Stimulated activated CD8-positive, alpha-beta memory T cell treated with anti-CD3 and anti-CD28 coated beads, Interleukin-7, amount 100 ng/mL, for 4 hours (primary cell): ENCODE measurements around the gene IFIT3.
A peak's percentile ranks its signal among the peaks of the same experiment; 100 is the strongest.
"Not testable (repeated sequence)": the region's sequence is repeated elsewhere in the genome, so short reads cannot be mapped to it uniquely, and the experiment has no call there.

Experiments
- DNase-seq, 2 donors: peaks; one replicate each; pipeline ENCODE4 v3.0.0-alpha.2; 2020; ENCODE audit warnings: low read depth in 2 of 2

Gene IFIT3, protein sequence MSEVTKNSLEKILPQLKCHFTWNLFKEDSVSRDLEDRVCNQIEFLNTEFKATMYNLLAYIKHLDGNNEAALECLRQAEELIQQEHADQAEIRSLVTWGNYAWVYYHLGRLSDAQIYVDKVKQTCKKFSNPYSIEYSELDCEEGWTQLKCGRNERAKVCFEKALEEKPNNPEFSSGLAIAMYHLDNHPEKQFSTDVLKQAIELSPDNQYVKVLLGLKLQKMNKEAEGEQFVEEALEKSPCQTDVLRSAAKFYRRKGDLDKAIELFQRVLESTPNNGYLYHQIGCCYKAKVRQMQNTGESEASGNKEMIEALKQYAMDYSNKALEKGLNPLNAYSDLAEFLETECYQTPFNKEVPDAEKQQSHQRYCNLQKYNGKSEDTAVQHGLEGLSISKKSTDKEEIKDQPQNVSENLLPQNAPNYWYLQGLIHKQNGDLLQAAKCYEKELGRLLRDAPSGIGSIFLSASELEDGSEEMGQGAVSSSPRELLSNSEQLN

DNA sequence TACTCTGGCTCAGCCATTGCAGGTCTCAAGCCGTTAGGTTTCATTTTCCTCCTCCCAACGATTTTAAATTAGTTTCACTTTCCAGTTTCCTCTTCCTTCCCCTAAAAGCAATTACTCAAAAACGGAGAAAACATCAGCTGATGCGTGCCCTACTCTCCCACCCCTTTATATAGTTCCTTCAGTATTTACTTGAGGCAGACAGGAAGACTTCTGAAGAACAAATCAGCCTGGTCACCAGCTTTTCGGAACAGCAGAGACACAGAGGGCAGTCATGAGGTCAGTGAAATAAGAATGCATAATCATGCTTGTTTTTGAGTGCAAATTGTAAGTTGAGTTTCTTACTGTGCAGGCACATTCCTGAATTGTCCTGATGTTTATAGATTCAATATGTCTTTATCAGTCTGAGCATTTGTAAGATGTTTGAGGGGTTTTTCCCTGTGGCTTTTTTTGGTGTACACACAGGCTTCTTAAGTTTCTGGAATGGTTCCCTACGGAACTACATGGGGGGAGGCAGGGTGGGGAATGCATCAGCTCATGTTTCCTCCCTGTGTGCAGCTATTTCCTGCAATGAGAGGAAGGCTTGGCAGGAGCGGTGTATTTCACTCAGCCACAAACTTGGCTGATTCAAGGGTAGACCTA lies at the start of gene IFIT3:
Gene IFIT3 (plus strand): TSS at position 195 of the 639 bp plus-strand sequence. CDS start 77 bp downstream, at position 272.
- no peak for DNase-seq

DNA sequence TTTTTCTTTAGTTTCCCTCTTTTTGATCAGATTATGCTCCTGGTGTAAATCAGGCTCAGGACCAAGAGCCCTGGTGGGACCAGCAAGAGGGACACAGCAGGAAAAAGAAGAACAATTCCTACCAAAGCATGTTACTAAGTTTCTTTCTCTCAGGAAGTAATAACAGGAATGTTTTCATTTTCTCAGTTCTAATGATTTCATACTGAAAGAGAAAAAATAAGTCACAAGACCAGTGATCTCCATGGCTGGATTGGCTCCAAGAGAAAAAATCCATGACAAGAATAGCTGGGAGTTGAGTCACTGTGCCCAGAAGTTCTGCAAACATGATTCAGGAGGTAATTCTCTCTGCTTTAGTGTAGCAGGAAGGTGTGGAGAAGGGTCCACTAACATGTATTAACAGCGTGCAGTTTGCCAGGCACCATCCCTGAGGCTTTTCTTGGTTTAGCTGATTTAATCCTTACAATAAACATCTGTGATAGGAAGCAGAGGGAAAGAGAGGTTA lies 49.7 kb upstream of the IFIT3 start:
- no peak for DNase-seq

DNA sequence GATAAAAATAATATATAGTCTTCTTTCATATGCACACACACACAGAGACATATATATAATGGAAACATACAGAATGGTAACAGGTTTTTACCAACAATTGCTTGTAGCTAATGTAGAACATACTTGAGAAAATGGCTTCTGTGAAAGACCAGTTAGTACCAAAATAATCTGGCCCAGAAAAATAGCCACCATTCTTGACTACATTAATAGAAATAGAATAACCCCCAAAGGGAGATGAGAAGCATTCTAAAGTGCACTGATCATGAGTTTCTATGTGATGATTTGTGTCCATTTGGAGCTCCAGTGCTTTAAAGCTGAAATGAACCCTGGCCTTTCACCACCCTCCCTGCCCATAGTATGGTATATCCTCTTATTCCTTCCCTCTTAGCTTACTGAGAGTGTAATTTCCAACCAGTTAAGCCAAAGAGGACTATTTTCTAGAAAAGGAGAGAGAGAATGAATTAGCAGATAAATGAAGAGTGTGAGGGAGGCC lies 48.9 kb upstream of the IFIT3 start:
- no peak for DNase-seq

DNA sequence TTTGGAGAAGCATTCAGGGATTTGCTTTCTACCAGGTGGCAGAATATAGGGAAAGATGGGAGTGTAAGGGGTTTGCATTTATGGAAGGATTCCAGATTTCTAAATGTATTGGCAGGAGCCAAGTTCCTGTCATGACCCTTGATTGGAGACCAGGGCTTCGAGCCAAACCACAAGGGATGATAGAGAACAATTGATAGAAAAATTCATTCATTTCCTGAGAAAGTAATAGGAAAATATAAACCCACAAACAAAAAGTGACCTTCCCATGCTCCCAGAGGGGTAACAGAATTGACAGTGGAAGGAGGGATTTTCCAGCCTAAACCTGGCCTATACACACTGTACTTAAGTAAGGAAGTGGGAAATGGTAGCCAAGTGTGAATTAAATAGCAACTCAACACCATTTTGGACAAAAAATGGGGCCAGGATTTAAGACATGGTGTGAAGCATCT lies 48.4 kb upstream of the IFIT3 start:
- no peak for DNase-seq

DNA sequence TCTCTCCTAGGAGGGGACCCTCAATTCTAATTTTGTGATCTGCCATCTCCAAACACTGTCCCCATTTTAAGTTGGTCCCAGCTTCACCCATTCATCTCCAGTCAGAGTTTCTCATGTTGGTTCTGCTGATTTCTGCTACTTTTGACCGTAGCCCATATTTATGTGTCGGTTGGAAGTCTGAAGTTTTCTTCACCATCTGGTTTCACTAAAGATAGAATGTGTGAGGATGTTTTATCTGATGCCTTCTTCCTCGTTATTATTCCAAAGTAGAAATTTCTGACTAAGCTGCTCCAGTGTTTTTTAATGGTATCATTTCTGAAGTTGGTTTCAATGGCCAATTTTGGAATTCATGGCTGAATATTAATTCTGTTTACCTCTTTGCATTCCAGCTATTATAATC lies 47.3 kb upstream of the IFIT3 start:
- DNase-seq = no peak

DNA sequence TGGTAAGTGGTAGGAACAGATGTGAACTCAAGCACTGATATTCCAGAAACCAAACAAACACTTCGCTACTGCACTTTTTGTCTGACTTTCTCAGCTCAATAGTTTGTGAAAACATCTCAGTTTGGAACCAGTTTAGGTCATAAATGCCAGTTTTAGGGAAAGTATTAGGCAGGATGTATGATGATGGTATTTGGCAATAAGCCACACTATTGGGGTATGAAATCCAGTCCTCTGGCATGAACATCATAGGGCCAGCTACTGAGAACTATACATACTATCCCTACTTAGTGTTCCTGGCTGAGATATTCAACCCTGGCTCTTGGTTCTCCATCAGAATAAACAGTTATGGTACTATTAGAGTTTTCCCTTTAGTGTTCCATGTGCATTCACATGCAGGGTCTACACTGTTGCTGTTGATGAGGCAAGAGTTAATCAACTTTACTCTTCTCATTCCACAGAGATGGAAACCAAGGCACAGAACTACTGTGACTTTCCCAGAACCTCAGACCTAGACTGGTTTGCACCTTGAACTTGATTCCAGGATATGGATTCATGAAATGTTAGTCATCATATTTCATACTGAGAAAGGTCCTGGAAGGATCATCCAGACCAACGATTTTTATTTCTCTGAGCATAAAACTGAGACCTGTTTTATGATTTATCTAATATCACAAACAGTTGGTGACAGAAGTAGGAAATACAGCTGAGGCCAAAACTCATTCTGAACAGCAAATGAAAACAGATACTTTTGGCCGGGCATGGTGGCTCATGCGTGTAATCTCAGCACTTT lies 46.0 kb upstream of the IFIT3 start:
- no peak for DNase-seq

DNA sequence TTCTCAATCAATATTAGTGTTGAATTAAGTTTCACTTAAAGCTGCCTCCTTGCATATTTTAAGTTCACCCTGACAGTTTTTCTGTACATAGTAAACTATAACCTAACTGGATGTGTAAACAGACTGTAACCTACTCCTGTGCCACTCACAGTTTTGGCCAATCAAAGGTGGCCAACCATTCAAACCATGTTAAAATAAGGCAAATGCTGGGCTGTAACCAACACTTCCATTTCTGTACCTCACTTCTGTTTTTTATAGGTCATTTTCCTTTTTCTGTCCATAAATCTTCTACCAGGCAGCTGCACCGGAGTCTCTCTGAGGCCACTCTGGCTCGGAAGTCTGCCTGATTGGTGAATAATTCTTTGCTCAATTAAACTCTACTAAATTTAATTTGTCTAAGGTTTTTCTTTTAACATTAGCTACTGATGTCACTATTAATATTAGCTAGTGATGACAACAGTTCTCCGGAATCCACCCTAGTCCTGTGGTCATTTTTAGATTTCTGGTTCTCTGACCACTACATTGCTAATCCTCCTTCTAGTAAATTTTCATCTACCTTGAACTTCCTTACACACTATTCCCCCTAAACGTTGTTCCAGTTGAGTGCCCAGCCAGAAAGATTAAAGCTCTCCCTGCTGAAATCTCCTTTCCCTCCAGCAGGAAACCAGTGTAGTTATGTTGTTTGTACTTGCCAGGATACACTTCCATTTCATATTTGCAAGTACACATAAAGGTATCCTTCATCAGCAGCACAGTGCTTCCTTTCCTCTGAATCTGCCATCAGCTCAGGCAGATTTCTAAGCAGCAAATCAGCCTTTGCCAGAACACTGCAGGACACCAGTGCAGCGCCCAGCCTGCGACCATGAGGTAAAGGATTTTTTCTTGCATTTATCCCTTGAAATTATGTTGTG lies 44.5 kb upstream of the IFIT3 start:
- no peak for DNase-seq

DNA sequence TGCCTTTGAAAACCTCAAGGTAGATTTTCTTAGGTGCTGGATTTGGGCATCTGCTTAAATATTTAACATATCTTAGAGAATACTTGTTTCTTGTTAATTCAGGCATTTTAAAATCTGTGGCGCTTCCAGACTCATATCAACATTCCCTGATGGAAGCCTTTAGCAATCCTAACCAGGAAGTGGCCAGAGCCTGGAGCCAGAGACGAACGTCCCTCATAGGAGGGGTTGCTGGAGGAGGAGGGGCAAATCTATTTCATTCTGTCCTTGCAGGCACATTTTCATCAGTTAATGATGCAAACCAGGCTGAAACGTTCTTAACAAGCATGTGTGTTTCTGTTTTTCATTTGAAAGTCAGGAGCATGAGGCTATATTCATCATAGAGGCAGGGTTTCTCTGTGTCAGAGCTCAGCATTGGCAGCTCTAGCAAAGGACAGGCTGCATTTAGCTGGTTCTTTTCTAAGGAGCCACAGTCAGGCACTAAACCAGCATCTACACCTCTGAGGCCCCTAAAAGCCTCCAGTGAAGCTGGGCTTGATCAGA lies 43.8 kb upstream of the IFIT3 start:
- DNase-seq = no peak

DNA sequence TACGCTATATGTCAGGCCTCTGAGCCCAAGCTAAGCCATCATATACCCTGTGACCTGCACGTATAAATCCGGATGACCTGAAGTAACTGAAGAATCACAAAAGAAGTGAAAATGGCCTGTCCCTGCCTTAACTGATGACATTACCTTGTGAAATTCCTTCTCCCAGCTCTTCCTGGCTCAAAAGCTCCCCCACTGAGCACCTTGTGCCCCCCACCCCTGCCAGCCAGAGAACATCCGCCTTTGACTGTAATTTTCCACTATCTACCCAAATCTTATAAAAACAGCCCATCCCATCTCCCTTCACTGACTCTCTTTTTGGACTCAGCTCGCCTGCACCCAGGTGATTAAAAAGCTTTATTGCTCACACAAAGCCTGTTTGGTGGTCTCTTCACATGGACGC lies 43.1 kb upstream of the IFIT3 start:
- not testable (repeated sequence) for DNase-seq

DNA sequence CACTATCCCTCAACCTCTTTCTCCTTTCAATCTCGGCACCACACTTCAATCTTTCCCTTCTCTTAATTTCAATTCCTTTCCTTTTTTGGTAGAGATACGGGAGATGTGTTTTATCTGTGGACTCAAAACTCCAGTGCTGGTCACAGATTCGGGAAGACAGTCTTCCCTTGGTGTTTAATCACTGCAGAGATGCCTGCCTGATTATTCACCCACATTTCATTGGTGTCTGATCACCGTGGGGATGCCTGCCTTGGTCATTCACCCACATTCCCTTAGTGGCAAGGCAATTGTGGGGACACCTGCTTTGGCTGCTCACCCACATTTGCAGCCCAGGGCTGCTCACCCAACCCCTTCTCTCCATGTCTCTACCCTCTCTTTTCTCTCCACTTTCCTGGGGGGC lies 42.5 kb upstream of the IFIT3 start:
- DNase-seq = not testable (repeated sequence)

DNA sequence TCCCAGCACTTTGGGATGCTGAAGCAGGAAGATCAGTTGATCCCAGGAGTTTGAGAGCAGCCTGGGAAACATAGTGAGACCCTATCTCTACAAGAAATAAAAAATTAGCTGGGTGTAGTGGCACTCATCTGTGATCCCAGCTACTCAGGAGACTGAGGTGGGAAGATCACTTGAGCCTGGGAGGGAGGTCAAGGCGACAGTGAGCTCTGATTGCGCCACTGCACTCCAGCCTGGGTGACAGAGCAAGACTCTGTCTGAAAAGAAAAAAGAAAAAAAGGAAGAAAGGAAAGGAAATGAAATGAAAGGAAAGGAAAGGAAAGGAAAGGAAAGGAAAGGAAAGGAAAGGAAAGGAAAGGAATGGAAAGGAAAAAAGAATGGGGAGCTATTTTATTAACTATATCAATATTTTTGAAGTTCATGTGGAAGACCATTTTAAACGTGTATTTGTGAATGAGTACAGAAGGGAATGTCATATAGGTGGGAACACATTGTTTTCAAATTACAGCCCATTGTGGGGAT lies 33.0 kb upstream of the IFIT3 start:
- no peak for DNase-seq

DNA sequence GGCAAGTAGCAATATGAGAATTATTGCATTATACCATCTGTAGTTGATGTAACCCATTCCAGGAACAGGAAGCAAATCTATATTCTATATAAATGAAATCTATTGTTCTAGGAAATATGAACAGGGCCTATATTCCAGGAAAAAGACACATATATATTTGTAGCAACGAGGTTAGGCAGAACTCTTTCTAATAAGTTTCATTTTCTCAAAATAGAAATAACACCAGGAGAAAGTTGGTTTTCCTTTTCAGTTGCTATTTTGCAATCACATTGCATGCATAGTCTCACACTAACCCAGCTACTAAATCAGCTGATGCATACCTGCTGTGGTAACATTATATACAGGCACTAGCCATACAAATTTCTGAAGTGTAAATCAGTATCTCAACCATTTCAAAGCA lies 32.2 kb upstream of the IFIT3 start:
- no peak for DNase-seq

DNA sequence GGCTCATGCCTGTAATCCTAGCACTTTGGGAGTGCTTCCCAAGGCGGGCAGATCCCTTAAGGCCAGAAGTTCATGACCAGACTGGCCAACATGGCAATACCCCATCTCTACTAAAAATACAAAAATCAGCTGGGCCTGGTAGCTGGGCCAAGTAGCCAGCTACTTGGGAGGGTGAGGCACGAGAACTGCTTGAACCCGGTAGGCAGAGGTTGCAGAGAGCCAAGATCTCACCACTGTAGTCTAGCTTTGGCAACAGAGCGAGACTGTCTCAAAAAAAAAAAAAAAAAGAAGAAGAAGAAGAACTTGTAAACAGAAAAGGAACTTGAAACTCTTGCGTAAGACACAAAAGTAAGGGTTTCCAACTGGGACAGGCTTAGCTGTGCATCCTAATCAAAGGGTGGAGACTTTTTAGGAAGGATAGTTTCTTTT lies 31.6 kb upstream of the IFIT3 start:
- DNase-seq = no peak

DNA sequence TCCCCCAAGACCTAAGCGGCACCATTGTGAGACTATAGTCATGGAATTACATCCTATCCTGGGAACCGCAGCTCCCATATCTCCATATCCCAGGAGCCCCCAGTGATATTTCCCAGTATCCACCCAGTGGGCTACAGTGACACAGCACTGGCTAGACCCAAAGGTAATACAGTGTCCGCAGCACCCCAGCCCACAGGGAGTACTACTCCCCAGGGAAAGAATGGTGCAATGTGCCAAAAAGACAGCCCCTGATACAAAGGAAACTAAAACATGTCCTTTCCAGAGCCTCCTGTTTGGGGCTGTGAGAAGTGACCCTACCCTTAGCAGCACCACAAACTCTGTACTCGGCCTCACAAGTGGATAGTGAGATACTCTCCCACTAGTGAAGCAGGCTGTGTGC lies 30.4 kb upstream of the IFIT3 start:
- DNase-seq = no peak

DNA sequence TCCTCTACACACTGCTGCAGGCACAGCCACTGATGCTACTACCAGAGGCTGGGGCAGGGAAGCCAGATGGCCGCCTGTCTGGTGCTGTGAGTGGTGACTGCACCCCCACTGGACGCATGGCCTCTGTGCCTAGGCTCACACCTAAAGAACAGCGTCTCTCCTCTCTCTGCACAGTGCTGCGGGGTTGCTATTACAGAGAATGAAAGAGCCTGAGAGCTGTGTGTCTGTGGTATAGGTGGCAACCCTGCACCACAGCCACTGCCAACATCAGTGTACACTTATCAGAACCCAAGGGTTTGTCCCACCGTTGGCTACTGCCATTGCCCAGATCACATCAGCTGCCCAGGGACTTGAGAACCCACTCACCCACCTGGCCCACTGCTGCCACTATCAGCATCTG lies 30.0 kb upstream of the IFIT3 start:
- DNase-seq = no peak

DNA sequence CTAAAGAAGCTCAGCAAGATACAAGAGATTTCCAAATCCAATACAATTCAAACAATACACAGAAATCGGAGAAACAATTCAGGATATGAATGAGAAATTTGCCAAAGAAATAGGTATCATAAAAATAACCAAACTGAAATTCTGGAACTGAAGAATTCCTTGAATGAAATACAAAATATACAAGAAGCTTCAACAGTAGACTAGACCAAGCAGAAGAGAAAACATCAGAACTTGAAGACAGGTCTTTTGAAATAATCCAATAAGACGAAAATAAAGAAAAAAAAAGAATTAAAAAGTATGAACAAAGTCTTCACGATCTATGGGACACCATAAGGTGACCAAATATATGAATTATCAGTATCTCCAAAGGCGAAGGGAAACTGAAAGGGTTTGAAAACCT lies 28.8 kb upstream of the IFIT3 start:
- DNase-seq = no peak

DNA sequence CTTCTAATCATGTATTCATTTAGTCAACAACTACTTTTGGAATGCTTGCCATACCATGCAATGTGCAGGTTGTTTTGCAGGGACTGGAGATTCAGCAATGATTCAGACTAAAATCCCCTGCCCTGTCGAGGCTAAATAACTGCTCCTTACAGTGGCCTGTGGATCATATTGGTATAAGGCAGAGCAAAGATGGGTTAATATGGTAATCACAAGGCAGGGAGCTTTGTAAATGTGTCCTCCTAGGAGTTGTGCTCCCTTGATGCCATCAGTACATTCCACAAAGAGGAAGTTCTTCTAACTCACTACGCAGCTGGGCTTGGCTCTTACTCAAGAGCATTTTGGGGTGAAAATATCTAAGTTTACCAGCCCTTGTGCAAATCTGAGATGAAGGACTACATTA lies 26.6 kb upstream of the IFIT3 start:
- DNase-seq = no peak

DNA sequence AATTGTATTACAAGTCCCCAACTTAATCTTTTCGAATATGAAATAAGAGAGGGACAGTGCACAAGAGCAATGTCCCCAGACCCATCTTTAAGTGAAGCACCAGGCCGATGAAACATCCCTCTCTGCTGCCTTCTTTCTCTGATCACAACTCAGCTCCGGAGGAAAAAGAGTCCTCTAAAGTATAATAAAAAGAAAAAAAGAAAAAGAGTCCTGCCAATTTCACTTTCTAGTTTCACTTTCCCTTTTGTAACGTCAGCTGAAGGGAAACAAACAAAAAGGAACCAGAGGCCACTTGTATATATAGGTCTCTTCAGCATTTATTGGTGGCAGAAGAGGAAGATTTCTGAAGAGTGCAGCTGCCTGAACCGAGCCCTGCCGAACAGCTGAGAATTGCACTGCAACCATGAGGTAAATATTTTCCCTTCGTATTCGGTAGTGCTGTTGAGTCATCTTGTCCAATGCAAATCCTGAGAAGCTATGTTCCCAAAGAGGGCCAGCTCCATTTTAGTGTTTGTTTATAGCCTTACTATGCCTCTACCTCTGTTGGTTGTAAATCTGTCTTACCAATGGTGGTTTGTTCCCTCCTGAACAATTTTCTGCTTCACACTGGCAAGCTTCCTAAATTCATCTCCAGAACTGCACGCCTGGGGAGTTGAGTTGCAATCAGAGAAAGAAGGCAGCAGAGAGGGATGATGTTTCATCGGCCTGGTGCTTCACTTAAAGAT lies 25.9 kb upstream of the IFIT3 start, which contains the start of gene IFIT2:
Gene IFIT2 (plus strand): TSS at position 326 of the 725 bp plus-strand sequence. CDS start 78 bp downstream, at position 404.
- DNase-seq = peak in 1 of 2 donors; percentile 2

DNA sequence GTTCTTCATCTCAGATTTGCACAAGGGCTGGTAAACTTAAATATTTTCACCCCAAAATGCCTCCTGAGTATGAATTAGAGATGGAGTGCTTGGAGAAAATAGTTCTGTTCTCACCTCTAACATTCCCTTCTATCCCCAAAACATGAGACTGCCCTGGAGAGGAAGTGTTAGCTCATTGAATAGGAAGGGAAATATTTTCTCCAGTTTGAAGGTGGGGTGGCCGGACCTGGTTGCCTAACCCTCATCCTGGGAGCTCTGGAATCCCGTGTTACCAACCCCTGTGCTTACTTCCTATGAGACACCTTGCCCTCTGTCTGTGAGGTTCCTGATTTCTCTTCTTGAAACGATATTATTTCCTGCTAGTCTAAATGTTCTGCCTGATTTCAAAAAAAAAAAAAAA lies 25.2 kb upstream of the IFIT3 start:
- no peak for DNase-seq

DNA sequence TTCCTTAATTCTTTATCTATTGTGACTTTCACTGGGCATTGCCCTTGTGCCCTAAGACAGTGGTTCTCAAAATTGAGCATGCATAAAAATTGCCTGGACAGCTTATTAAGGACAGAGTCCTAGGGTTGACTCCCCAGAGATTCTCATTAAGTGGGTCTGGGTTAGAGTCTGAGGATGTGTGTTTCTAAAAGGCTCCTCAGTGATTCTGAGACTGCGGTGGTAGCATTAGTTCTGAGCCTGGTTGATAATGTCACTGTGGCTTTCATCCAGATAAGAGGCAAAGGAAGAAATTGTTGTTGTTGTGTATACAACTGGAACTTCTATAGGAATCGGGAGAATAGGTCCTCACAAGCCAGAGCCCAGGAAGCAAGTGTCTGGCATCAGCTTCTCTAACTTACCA lies 24.6 kb upstream of the IFIT3 start:
- no peak for DNase-seq
